Measurements from ENCODE around the gene BMP10. TPM values are rescaled to one million over a fixed set of nuclear protein-coding genes. Genes with fewer than 3 reads are reported as not detected.

Gene BMP10
- total RNA-seq, 1 donor from 2014 or later, result not detected

GRCh38 chr2:68827666-68828065, 43.5 kb downstream of the BMP10 start:
- Mint-ChIP-seq H3K4me1 (no peaks in the 10 kb centered on the region), H3K9me3 (no peaks in the 10 kb centered on the region), H3K27me3 (ENCODE audit: insufficient read depth, low read depth) (no peaks in the 10 kb centered on the region), H3K4me3 (no peak overlapping the region), H3K36me3 (no peaks in the 10 kb centered on the region), H3K27ac (no peak overlapping the region)
- Histone ChIP-seq H3K27ac (no peak overlapping the region), H3K4me2 (no peak overlapping the region), H3K36me3 (no peaks in the 10 kb centered on the region), H3F3A (ENCODE audit: low read depth) (no peaks in the 10 kb centered on the region), H3K9ac (no peak overlapping the region), H3K79me2 (ENCODE audit: low read depth) (no peaks in the 10 kb centered on the region), H2AFZ (replicated peaks) (no peak overlapping the region), H3K27me3 (no peaks in the 10 kb centered on the region), H4K20me1 (ENCODE audit: low read depth) (no peaks in the 10 kb centered on the region), H3K9me3 (ENCODE audit: low read depth) (no peaks in the 10 kb centered on the region), H3K4me3 (no peak overlapping the region), H3K4me1 (no peaks in the 10 kb centered on the region)
- TF ChIP-seq EZH2phosphoT487 (IDR thresholded peaks at IDR 0.05) (no peak), EZH2 (IDR thresholded peaks at IDR 0.05) (no peak), CTCF (IDR thresholded peaks at IDR 0.05) (no peak)
- no peak for DNase-seq (ENCODE audit: low spot score)

DNA sequence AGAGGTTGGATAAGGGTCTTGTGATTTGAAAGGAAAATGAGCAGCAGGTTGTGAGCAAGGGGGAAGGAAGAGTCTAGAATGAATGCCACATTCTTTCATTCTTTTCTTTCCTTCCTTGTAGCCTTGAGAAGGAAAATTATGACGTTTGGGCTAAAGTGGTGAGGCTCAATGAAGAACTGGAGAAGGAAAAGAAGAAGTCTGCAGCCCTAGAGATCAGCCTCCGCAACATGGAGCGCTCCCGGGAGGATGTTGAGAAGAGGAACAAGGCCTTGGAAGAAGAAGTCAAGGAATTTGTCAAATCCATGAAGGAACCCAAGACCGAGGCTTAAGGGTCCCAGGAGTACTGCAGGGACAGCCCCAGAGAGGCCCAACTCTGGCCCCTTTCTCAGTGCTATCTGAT, 45.3 kb downstream of the BMP10 start:
- Mint-ChIP-seq H3K9me3 (no peaks in the 10 kb centered on the region), H3K36me3 (no peaks in the 10 kb centered on the region), H3K27me3 (ENCODE audit: insufficient read depth, low read depth) (no peaks in the 10 kb centered on the region), H3K4me1 (no peaks in the 10 kb centered on the region), H3K27ac (no peak overlapping the region), H3K4me3 (no peak overlapping the region)
- Histone ChIP-seq H2AFZ (replicated peaks) (no peak overlapping the region), H3K4me3 (no peak overlapping the region), H3K36me3 (no peaks in the 10 kb centered on the region), H3F3A (ENCODE audit: low read depth) (no peaks in the 10 kb centered on the region), H3K27ac (no peak overlapping the region), H3K27me3 (no peaks in the 10 kb centered on the region), H3K4me1 (no peaks in the 10 kb centered on the region), H4K20me1 (ENCODE audit: low read depth) (no peaks in the 10 kb centered on the region), H3K79me2 (ENCODE audit: low read depth) (no peaks in the 10 kb centered on the region), H3K9me3 (ENCODE audit: low read depth) (no peaks in the 10 kb centered on the region), H3K9ac (no peak overlapping the region), H3K4me2 (no peak overlapping the region)
- TF ChIP-seq EZH2 (IDR thresholded peaks at IDR 0.05) (no peak), EZH2phosphoT487 (IDR thresholded peaks at IDR 0.05) (no peak), CTCF (IDR thresholded peaks at IDR 0.05) (no peak)
- no peak for DNase-seq (ENCODE audit: low spot score)

GRCh38 chr2:68824831-68825230, 46.4 kb downstream of the BMP10 start:
- no peak for TF ChIP-seq EZH2 (IDR thresholded peaks at IDR 0.05)
- no peak for TF ChIP-seq CTCF (IDR thresholded peaks at IDR 0.05)
- TF ChIP-seq EZH2phosphoT487 (IDR thresholded peaks at IDR 0.05), result no peak
- no peaks in the 10 kb centered on the region for H3F3A ChIP-seq (ENCODE audit: low read depth)
- Mint-ChIP-seq H3K27ac (no peak overlapping the region), H3K36me3 (no peaks in the 10 kb centered on the region), H3K27me3 (ENCODE audit: insufficient read depth, low read depth) (peaks cover 3% of the 10 kb centered on the region), H3K9me3 (no peaks in the 10 kb centered on the region), H3K4me3 (no peak overlapping the region), H3K4me1 (no peaks in the 10 kb centered on the region)
- no peaks in the 10 kb centered on the region for H3K9me3 ChIP-seq (ENCODE audit: low read depth)
- H3K4me1 ChIP-seq, result no peaks in the 10 kb centered on the region
- DNase-seq (ENCODE audit: low spot score), result no peak
- H2AFZ ChIP-seq (replicated peaks), result no peak overlapping the region
- H3K9ac ChIP-seq, result no peak overlapping the region
- no peaks in the 10 kb centered on the region for H3K27me3 ChIP-seq
- H4K20me1 ChIP-seq (ENCODE audit: low read depth), result no peaks in the 10 kb centered on the region
- no peak overlapping the region for H3K27ac ChIP-seq
- no peaks in the 10 kb centered on the region for H3K79me2 ChIP-seq (ENCODE audit: low read depth)
- no peak overlapping the region for H3K4me2 ChIP-seq
- H3K36me3 ChIP-seq, result no peaks in the 10 kb centered on the region
- H3K4me3 ChIP-seq, result no peak overlapping the region

Measured in neural progenitor cell (in vitro differentiated cells).